T-helper 22 cell (primary cell): Measurements from ENCODE around the gene LIFR.

Source experiments
- DNase-seq: peaks from one replicate; pipeline ENCODE4 v3.0.0-alpha.2; 2020; ENCODE audit warnings: low read depth

Gene LIFR

GRCh38 chr5:38463634-38464521 is 92.6 kb downstream of the LIFR start:
- no peak for DNase-seq

DNA sequence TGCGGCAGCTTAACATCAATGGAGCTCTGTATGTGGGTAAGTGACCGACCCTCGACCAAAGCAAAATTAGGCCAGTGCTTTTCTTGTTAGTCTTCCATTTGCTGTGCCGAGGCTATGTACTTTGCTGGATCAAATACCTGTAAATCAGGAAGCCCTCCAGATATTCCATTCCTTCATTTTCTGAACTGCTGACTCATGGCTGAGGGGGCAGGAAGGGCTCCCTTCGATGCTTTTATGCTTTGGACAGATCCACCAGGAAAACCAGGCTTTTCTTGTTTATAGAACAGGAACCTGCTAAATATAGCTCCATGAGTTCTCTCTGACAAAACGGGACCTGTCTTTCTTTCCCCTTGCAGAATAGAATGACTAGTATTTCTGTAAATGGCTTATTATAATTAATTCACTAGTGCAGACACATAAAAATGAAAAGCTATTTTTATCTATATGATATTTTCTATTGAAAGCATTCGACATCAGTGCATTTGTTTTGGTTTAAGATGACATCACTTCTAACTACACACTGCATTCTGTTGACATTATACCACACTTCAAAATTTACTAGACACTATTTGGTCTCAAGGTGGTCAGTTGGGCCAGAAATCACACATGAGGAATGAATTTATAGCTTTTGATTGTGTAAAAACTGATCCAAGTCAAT is 93.3 kb downstream of the LIFR start:
- no peak for DNase-seq

- DNase-seq: no peak
Observed at GRCh38 chr5:38458174-38458573, 98.3 kb downstream of the LIFR start.

- DNase-seq: no peak
Observed at GRCh38 chr5:38456657-38457399, 99.6 kb downstream of the LIFR start.

- DNase-seq: no peak
Observed at GRCh38 chr5:38455796-38456330, 100.6 kb downstream of the LIFR start.

GRCh38 chr5:38453921-38454320 is 102.5 kb downstream of the LIFR start:
- no peak for DNase-seq

DNA sequence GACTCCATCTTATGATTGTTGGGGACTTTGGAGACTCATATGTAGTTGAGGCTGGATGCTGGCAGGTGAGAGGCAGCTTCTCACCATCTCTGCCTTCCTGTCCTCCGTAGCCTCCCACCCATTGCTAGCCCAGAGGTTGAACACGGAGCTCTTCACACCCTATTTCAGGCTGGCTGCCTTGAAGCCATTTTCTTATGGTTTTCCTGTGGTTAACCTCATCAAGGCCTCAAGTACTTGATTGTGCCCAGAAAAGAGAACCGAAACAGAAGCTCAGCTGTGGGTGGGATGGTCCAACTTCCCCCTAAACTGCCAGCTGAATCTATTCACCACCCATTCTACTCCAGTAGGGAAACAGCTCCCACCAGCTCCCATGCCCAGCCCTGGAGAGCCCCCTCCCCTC is 102.9 kb downstream of the LIFR start:
- DNase-seq: peak; percentile 21

GRCh38 chr5:38452201-38452600 is 104.2 kb downstream of the LIFR start:
- no peak for DNase-seq

DNA sequence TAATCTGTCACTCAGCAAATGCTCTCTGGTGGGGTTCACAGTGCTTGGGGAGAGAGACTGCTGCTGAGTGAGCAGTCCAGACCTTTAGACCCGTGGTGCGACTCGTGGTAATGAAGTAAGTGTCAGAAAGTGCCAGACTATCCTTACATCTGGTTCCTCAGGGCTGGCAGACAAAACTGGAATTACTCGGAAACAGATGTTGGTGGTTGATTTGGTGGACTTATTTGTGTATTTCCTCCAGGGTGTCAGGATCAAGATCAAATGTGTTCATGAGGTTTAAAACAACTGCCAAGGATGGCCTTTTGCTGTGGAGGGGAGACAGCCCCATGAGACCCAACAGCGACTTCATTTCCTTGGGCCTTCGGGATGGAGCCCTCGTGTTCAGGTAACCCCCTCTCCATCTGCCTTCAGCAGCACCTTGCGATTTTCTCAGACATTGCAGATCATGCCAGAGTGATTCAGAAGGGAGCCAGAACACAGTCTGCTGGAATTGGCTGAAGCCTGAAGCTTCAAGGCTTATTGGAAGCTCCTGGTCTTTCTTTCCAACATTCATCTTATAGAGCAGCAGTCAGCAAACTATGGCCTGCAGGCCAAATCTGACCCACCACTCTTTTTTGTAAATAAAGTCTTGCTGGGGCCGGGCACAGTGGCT is 105.2 kb downstream of the LIFR start:
- DNase-seq: no peak

DNA sequence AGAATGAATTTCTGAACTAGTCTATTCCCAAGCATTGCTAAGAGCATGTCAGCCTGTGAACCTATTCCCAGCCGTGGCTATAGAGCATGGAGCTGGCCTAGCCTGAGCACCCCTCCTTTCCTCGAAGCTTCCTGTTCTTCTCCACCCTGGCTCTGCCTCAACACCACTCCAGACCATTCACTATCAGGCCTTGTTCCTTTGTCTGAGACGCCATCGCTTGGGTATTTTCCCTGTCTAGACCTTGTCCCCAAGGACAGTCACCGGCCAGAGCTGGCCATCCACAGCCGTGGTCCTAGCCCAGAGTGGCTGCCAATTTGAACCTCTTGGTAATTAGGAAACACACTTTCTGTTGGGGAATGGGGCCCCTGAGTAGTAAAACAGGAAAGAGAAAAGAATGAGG is 105.8 kb downstream of the LIFR start:
- no peak for DNase-seq

DNA sequence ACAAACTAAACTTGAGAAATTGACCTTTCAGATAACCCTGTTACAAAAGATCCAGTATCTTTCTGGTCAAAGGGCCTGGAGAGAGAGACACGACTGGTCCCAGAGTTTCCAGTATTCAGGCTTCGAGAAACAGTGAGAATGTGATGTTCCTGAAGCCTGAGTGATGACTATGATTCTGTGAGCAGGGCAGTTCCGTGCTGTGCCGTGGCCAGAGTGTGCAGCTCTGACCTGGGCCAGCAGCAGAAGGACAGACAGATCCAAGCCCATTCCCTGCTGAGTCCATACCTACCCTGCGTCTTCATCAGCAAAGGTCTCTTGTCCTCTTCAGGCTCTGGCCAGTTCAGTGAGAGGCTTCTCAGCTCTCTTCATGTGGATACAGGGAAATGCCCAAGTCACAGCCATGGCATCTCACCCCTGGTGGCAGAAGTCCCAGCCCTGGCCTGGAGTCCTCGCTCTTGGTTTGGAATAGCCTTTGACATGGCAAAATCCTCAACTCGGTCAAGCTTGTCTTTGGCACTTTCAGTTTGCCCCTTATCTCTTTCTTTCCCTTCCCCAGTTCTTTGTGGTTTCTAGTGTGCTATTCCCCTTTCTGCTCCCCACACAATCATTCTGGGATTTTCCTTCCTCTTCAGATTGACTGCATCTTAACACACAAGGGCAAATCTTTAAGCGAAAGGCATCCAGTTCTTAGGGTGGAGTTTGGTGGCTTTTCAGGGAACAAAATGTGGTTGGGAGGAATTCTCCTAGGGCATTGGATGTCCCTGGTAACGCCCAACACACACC is 107.7 kb downstream of the LIFR start:
- DNase-seq: no peak

DNA sequence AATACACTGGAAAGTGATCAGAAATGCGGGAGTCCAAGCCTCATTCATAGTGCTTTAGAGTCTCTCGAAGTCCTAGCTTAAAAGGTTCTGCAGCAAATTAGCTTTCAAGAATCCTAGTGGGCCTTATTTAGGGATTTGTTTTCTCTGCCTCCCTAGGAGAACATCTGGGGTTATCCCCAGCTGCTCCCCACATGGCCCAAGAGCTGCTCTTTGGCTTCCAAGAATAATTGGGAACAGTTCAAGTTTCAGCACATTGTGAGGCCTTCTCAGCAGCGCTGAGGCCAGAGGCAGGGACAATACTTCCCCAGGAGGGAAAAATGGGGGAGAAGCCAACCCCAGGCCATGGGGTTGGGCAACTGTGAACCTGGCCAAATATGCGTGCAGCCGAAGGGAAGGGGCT is 108.7 kb downstream of the LIFR start:
- no peak for DNase-seq

- no peak for DNase-seq
Observed at GRCh38 chr5:38447056-38447455, 109.4 kb downstream of the LIFR start.

GRCh38 chr5:38446029-38446522 is 110.4 kb downstream of the LIFR start:
- DNase-seq: no peak

- no peak for DNase-seq
Observed at GRCh38 chr5:38445374-38446028, 110.9 kb downstream of the LIFR start.

DNA sequence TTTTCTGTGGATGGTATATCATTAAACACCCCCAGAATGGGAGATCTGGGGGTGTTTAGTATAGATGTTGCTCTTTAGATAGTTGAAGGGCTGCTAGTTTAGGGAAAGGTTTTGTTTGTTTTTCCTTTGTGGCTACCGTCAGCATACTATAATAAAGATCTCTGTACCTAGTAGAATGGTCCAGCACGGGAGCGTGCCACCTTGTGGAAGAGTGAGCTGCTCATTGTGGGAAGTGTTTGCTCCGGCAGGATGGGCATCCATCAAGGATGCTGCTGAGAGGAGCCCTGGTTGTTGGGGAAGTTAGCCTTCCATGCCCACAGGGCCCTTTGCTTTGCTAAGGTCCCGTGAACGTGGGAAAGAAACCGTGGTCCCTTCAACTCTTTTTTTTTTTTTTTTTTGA is 113.1 kb downstream of the LIFR start:
- no peak for DNase-seq

DNA sequence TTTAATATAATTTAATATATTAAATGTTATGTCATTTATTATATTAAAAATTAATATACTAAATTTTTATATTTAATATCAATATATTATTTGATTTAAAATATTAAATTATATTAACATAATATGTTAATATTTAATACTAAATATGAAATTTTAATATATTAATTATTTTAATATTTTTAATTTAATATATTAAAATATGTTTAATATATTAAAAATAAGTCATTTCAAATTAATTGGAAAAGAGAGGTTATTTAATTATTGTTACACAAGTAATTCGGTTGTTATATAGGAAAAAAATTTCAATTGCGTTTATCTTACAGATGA is 114.2 kb downstream of the LIFR start:
- DNase-seq: no peak

- peak; percentile 46 for DNase-seq
Observed at GRCh38 chr5:38441453-38442246, 114.8 kb downstream of the LIFR start.

GRCh38 chr5:38438757-38439156 is 117.7 kb downstream of the LIFR start:
- DNase-seq: no peak
